LNCaP clone FGC (cell line): ENCODE data around the gene CNEP1R1.
A peak's percentile ranks its signal among the peaks of the same experiment; 100 is the strongest.

Experiments
- DNase-seq: peaks from one replicate; pipeline ENCODE4 v3.0.0-alpha.2; 2011; ENCODE audit warnings: low read depth
- H3K4me3 ChIP-seq: 2 replicates; pipeline ENCODE4 v1.5.1; 2011; ENCODE audit warnings: mild to moderate bottlenecking, low read depth, low read length, control low read depth
- CTCF ChIP-seq: IDR thresholded peaks from 2 replicates; pipeline ENCODE4 v1.5.1; 2012; ENCODE audit warnings: mild to moderate bottlenecking; ENCODE audit not compliant: control insufficient read depth, insufficient read depth; ENCODE audit errors: extremely low read depth

Gene CNEP1R1

GRCh38 chr16:50058091-50058771 lies 33.2 kb downstream of the CNEP1R1 start:
- TF ChIP-seq CTCF = no peak
- DNase-seq = no peak
- H3K4me3 ChIP-seq = no peak overlapping the region

DNA sequence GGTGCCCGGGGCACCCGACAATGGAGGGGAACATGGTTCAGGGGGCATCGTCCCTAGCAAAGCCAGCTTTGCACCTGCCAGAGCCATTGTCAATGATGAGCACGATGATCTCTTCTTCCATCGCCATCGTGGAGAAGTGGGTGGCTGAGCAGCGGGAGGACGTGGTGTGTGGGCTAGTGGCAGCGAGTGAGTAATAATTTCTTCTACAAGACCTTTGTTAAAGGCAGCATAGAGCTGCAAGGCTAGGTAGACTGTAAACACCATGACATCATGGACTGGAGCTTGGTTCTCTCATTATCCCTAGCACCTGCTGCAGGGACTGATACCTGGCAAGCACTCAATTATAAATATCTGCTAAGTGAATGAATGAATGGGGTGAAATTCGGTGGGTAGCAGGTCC lies 34.1 kb downstream of the CNEP1R1 start:
- no peak for DNase-seq
- TF ChIP-seq CTCF = no peak
- H3K4me3 ChIP-seq = no peak overlapping the region

GRCh38 chr16:50059669-50060068 lies 34.6 kb downstream of the CNEP1R1 start:
- H3K4me3 ChIP-seq = no peak overlapping the region
- DNase-seq = no peak
- no peak for TF ChIP-seq CTCF

DNA sequence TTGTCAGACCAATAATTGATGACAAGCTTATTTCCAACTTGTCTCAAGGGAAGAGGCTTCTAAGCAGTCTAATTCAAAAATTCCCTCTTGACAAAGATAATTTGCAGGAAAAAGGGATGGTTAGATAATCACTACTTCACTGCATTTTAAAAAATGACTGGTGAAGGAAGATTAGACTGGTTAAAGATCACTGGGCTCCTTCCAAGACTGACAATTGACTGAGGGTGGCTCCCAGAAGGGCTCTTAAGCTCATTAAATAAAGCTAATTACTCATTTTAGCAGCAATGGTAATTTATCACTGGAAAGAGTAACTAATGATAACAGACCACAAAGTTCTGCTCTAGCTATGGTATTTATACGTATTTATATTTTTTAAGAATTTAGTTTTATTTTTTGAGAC lies 36.3 kb downstream of the CNEP1R1 start:
- TF ChIP-seq CTCF = no peak
- DNase-seq = no peak
- no peak overlapping the region for H3K4me3 ChIP-seq

DNA sequence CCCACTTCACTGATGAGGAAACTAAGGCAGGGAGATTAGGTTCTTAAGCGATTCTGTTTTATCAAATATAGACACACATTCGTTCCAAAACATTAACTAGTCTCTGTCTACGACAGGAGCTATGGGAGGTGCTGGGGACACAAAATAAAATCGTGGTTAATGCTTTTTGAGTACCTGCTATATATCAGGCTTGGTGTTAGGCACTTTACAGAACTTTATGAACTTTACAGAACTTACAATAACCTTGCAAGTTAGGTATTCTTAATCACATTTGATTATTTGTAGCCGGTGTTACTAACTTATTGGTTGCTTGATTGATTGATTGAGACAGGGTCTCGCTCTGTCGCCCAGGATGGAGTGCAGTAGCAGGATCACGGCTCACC lies 40.2 kb downstream of the CNEP1R1 start:
- TF ChIP-seq CTCF = no peak
- peak overlapping the region; percentile 79 for H3K4me3 ChIP-seq
- no peak for DNase-seq

DNA sequence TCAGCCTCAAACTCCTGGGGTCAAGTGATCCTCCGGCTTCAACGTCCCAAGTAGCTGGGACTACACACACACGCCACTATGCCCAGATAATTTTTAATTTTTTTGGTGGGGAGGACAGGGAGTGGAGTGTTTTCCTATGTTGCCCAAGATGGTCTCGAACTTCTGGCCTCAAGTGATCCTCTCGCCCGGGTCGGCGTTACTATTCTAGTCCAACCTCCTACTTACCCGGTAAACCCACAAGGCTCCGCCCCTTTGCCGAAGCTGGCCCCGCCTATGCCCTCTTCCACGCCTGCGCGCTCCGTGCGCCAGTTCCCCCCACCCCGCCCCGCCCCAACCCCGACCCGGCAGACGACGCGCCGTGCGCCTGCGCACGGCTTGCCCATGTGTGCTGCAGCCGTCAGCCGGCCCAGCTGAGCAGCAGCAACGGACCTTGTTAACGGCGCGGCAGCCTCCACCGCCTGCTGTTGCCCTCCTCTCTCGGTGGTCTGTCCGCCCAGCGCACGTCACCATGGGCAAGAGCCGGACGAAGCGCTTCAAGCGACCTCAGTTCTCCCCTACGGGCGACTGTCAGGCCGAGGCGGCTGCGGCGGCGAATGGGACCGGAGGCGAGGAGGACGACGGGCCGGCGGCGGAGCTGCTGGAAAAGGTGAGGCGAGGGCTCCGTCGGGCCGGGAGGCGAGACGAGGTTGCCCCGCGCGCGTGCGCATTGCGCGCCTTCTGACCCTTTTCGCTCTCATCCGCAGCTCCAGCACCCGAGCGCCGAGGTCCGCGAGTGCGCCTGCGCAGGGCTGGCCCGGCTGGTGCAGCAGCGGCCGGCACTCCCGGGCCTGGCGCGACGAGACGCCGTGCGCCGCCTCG lies 40.8 kb downstream of the CNEP1R1 start, which contains the start of gene HEATR3:
TSS of gene HEATR3 (plus strand) at position 347 of the 858 bp plus-strand sequence. CDS start at position 509, 162 bp downstream.
- H3K4me3 ChIP-seq = peak within 1 kb of the TSS; percentile 79
- peak; percentile 70 for DNase-seq
- no peak for TF ChIP-seq CTCF
